ENCODE measurements around the gene REP15. TPM values are rescaled to one million over a fixed set of nuclear protein-coding genes. Genes with fewer than 3 reads are reported as not detected.

REP15 gene
- total RNA-seq, 1 experiment from 2014 or later = 0.86 TPM

- H2AFZ ChIP-seq (ENCODE audit: low read depth, low read length, poor library complexity, severe bottlenecking) = no peak overlapping the region
- RAD21 ChIA-PET (ENCODE audit: low non-redundant PET in 1 of 2, low total read pairs in 2 of 2, uncharacterized antibody in 2 of 2, unreplicated experiment in 2 of 2) = no interaction called here
These were observed 23.0 kb upstream of the REP15 start for GRCh38 chr12:27673101-27673718.

More at GRCh38 chr12:27673101-27673718, 23.0 kb upstream of the REP15 start:
- Histone ChIP-seq H3K4me1 (ENCODE audit: control insufficient read depth in 1 of 2, insufficient read depth in 2 of 2, low read length in 2 of 2) (no peaks in the 10 kb centered on the region), H4K20me1 (ENCODE audit: insufficient read depth) (no peaks in the 10 kb centered on the region), H3K4me3 (replicated peaks in 1 of 2; ENCODE audit: low read depth in 1 of 2, low read length in 2 of 2) (no peak overlapping the region), H3K9me2 (ENCODE audit: insufficient read depth) (no peaks in the 10 kb centered on the region), H3K9me3 (ENCODE audit: control insufficient read depth in 1 of 2, insufficient read depth in 1 of 2, low read depth in 1 of 2, low read length in 2 of 2) (no peaks in the 10 kb centered on the region), H3K36me3 (ENCODE audit: control insufficient read depth in 1 of 2, insufficient read depth in 2 of 2, low read length in 2 of 2) (peaks cover 0 to 10% of the 10 kb centered on the region in 2 experiments; a peak in 1 of 4 replicates), H3K27ac (ENCODE audit: low read depth, low read length) (no peak overlapping the region), H3K4me2 (ENCODE audit: low read length) (no peak overlapping the region), H3K27me3 (ENCODE audit: insufficient read depth, low read length) (no peaks in the 10 kb centered on the region), H3K9ac (ENCODE audit: low read length) (no peak overlapping the region), H3K79me2 (ENCODE audit: insufficient read depth, low read length) (no peaks in the 10 kb centered on the region)
- intact Hi-C loops (cut with micrococcal nuclease) = no loop called here
- ChIA-PET POLR2A (no interaction called here), CTCF (no interaction called here)
- DNase-seq (ENCODE audit: low read depth, low spot score) = no peak
- TF ChIP-seq, protein P1, sequence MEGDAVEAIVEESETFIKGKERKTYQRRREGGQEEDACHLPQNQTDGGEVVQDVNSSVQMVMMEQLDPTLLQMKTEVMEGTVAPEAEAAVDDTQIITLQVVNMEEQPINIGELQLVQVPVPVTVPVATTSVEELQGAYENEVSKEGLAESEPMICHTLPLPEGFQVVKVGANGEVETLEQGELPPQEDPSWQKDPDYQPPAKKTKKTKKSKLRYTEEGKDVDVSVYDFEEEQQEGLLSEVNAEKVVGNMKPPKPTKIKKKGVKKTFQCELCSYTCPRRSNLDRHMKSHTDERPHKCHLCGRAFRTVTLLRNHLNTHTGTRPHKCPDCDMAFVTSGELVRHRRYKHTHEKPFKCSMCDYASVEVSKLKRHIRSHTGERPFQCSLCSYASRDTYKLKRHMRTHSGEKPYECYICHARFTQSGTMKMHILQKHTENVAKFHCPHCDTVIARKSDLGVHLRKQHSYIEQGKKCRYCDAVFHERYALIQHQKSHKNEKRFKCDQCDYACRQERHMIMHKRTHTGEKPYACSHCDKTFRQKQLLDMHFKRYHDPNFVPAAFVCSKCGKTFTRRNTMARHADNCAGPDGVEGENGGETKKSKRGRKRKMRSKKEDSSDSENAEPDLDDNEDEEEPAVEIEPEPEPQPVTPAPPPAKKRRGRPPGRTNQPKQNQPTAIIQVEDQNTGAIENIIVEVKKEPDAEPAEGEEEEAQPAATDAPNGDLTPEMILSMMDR (IDR thresholded peaks at IDR 0.05 in 2 of 3, conservative IDR thresholded peaks at IDR 0.05 in 1 of 3; ENCODE audit: borderline replicate concordance in 1 of 3, insufficient read depth in 1 of 3, low read depth in 2 of 3, low read length in 2 of 3) = no peak
- no peak for TF ChIP-seq ATF3 (IDR thresholded peaks at IDR 0.05)
- no peak for TF ChIP-seq RAD21 (IDR thresholded peaks at IDR 0.05; ENCODE audit: low read depth)
- TF ChIP-seq JUND (IDR thresholded peaks at IDR 0.05) = no peak
- TF ChIP-seq ZNF274 (IDR thresholded peaks at IDR 0.05; ENCODE audit: low read depth, low read length) = no peak
- TF ChIP-seq EZH2phosphoT487 (IDR thresholded peaks at IDR 0.05; ENCODE audit: borderline replicate concordance) = no peak
- no peak for TF ChIP-seq SRF (IDR thresholded peaks at IDR 0.05; ENCODE audit: low read depth)
- no peak for ATAC-seq
- no TSS peak for BruUV-seq (replicated peaks)

Measured in HCT116 (cell line).